Right lobe of liver (tissue), 6 donors: ENCODE measurements around the gene CAMK2N1. TPM values are rescaled to one million over a fixed set of nuclear protein-coding genes. Genes with fewer than 3 reads are reported as not detected.
A peak's percentile ranks its signal among the peaks of the same experiment; 100 is the strongest.

ENCODE experiments used
- ATAC-seq, 4 donors: fragments of 200-7000 bp; cut with Tn5 transposase; one replicate each; pipeline ENCODE4 v1.9.1; 2020; ENCODE audit warnings: mild to moderate bottlenecking in 4 of 4, moderate library complexity in 4 of 4
- DNase-seq, 3 donors: peaks; one replicate each; pipeline ENCODE4 v3.0.0-alpha.2; 2020
- H3K27ac ChIP-seq, 3 donors: fragments of 200-600 bp; one replicate each; pipeline ENCODE4 v1.8.0; 2022
- H3K27me3 ChIP-seq, 2 donors: fragments of 200-600 bp; one replicate each; pipeline ENCODE4 v1.8.0; 2022
- H3K36me3 ChIP-seq, 4 donors: fragments of 200-600 bp; sonication (generic) in 1 of 4; one replicate each; pipeline versions ENCODE4 v1.5.1 to v1.8.0; 2017 to 2022; ENCODE audit warnings: control low read depth in 1 of 4
- H3K4me1 ChIP-seq, 4 donors: fragments of 200-600 bp; sonication (generic) in 1 of 4; one replicate each; pipeline versions ENCODE4 v1.5.1 to v1.8.0; 2017 to 2022; ENCODE audit warnings: control low read depth in 1 of 4
- H3K4me3 ChIP-seq, 3 donors: fragments of 200-600 bp; one replicate each; pipeline ENCODE4 v1.8.0; 2022
- H3K9me3 ChIP-seq, 4 donors: fragments of 200-600 bp; sonication (generic) in 1 of 4; one replicate each; pipeline versions ENCODE4 v1.5.1 to v1.8.0; 2017 to 2022; ENCODE audit warnings: control low read depth in 1 of 4
- POLR2A ChIP-seq: fragments of 450-650 bp; IDR thresholded peaks from one replicate; pipeline ENCODE4 v1.6.1; 2017; ENCODE audit warnings: antibody characterized with exemption, mild to moderate bottlenecking
- WGBS: methylation state at CpG from one replicate; pipeline ENCODE4 v1.1.6; 2018; ENCODE audit warnings: low coverage, low lambda C conversion rate; ENCODE audit not compliant: insufficient coverage; ENCODE audit errors: missing lambda C conversion rate; 5-methylcytosine and 5-hydroxymethylcytosine counted together
- intact Hi-C, 2 donors: fragments of 100-400 bp; cut with DNase I; formaldehyde crosslinking; loops; one replicate each; pipeline versions ENCODE4 v1.11.2 to v1.14.1; 2022
- total RNA-seq, 6 experiments: library from RNA; depleted of rRNA in 2 of 6; stranded (reverse); fragments of >200 nt in 2 of 6; fragmentation: NEBNext Ultra II Directional in 3 of 6; extraction: Animal tissue kit (Norgen Biotek cat#: 25700) in 3 of 6; gene quantifications; one replicate each; pipeline versions ENCODE4 v1.1.0 to v1.2.4, GENCODE V29; 2016 to 2023
- TF ChIP-seq, protein P1 (sequence below), 4 donors: fragments of 200-600 bp in 3 of 4; fragments of 450-650 bp in 1 of 4; IDR thresholded peaks; one replicate each; pipeline versions ENCODE4 v1.5.1 to v1.8.0; 2016 to 2022; ENCODE audit warnings: antibody characterized with exemption in 4 of 4, mild to moderate bottlenecking in 2 of 4
- donor health status: DM: no; HTN: yes; CAD: no.
- donor health status: DM: no; HTN: no; CAD: no.
- donor health status: DM: no; HTN: no; CAD: no.
- donor health status: DM: no; HTN: yes; CAD: no.
- donor health status: DM: no; HTN: yes; CAD: no.

Gene CAMK2N1
- total RNA-seq, 6 experiments from 2014 or later: 10.4 to 30.2 (median 20.1) TPM

DNA sequence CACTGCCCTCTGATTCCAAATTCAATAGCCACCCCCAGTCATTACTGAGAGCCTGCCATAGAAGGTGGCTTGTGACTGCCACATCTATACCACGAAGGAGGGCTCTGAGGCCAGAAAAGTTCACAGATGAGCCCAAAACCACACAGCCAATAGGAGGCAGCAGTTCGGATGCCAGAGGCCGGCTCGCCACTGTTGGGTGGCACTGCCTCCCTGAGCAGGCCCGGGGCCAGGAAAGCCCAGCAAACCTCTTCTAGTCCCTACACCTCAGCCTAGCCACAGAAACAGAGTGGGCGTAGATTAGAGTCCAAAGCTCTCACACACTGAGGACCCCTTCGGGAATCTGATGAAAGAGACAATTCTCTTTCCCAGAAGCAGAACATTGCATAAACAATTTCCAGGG, 5.9 kb upstream of the CAMK2N1 start:
- no peak for DNase-seq

DNA sequence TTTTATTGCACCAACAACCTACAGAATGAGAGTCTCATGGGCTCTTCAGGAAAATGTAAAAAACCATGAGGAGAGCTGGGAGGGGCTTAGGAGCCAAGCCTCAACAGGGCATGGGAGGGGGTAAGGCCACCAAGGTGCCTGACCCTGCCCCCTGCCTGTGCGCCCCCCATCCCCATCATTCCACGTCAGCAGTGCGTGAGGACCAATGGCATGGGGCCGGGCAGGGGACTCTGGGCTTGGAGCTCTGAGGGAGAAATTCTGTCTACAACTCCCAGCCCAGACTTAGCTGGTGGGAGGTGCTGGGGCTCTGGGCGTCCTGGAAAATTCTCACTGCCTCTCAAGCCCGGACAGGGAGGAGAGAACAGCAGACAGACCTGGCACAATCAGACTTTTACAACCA, 5.2 kb upstream of the CAMK2N1 start:
- no CpG with 5 or more reads among the region's 6 CpGs for WGBS
- H3K9me3 ChIP-seq: no peaks in the 10 kb centered on the region
- no peak overlapping the region for H3K4me3 ChIP-seq
- no peaks in the 10 kb centered on the region for H3K36me3 ChIP-seq
- H3K4me1 ChIP-seq: peaks cover 0 to 9% (median 0%) of the 10 kb centered on the region in 4 donors
- no peak for TF ChIP-seq POLR2A
- TF ChIP-seq, protein P1, sequence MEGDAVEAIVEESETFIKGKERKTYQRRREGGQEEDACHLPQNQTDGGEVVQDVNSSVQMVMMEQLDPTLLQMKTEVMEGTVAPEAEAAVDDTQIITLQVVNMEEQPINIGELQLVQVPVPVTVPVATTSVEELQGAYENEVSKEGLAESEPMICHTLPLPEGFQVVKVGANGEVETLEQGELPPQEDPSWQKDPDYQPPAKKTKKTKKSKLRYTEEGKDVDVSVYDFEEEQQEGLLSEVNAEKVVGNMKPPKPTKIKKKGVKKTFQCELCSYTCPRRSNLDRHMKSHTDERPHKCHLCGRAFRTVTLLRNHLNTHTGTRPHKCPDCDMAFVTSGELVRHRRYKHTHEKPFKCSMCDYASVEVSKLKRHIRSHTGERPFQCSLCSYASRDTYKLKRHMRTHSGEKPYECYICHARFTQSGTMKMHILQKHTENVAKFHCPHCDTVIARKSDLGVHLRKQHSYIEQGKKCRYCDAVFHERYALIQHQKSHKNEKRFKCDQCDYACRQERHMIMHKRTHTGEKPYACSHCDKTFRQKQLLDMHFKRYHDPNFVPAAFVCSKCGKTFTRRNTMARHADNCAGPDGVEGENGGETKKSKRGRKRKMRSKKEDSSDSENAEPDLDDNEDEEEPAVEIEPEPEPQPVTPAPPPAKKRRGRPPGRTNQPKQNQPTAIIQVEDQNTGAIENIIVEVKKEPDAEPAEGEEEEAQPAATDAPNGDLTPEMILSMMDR (IDR thresholded peaks at IDR 0.05): no peak
- ATAC-seq (no peak), DNase-seq (no peak)
- H3K27me3 ChIP-seq: no peaks in the 10 kb centered on the region
- no peak overlapping the region for H3K27ac ChIP-seq
- intact Hi-C loops: loop anchor here in 1 of 2 donors (10.0 kb wide), 2 partner anchors 116 to 276 kb away; no protein-coding TSS in a partner anchor

More for the DNA sequence above, 5.9 kb upstream of the CAMK2N1 start:
- Histone ChIP-seq H3K4me3 (no peak overlapping the region), H3K27ac (no peak overlapping the region), H3K36me3 (no peaks in the 10 kb centered on the region), H3K27me3 (no peaks in the 10 kb centered on the region), H3K4me1 (peaks cover 0 to 3% (median 0%) of the 10 kb centered on the region in 4 donors), H3K9me3 (no peaks in the 10 kb centered on the region)
- ATAC-seq: no peak
- intact Hi-C loops: loop anchor here in 1 of 2 donors (10.0 kb wide), 2 partner anchors 117 to 277 kb away; no protein-coding TSS in a partner anchor
- TF ChIP-seq, protein P1 (IDR thresholded peaks at IDR 0.05): no peak
- no peak for TF ChIP-seq POLR2A
- WGBS: 44% methylated on average over 3 of the region's 7 CpGs

DNA sequence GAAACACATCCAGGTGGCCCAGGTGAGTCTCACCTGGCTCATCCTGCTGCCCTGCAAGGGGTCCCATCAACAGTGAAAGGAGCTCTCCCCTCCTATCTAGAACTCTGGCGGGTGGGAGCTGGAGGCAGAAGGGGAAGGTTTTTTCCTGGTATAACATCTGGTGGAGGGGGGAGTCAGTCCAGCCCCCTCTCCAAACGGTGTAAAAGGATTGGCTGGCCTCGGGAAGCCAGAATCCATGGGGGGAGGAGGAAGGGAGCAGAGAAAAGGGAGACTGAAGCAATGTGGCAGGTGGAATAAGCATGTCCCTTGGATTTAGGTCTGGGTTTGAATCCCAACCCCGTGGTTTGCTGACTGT, 1.2 kb upstream of the CAMK2N1 start:
- H3K4me3 ChIP-seq: peak overlapping the region in 1 of 3 donors; percentile 62
- intact Hi-C loops: no loop called here
- no peaks in the 10 kb centered on the region for H3K9me3 ChIP-seq
- DNase-seq (no peak), ATAC-seq (no peak)
- peaks cover 0 to 22% (median 3%) of the 10 kb centered on the region in 4 donors for H3K4me1 ChIP-seq
- H3K36me3 ChIP-seq: no peaks in the 10 kb centered on the region
- no peaks in the 10 kb centered on the region for H3K27me3 ChIP-seq
- TF ChIP-seq, protein P1 (IDR thresholded peaks at IDR 0.05): no peak
- no peak for TF ChIP-seq POLR2A
- no peak overlapping the region for H3K27ac ChIP-seq
- 30% methylated on average over 3 of the region's 4 CpGs for WGBS

- ATAC-seq (peak; percentile 58 to 76 (median 69)), DNase-seq (peak; percentile 78 to 83 (median 82))
- H3K27ac ChIP-seq: peak overlapping the region; percentile 49 to 76 (median 60)
- H3K36me3 ChIP-seq: no peaks in the 10 kb centered on the region
- WGBS: 0% methylated on average over 8 of the region's 51 CpGs
- H3K27me3 ChIP-seq: no peaks in the 10 kb centered on the region
- peak; percentile 51 for TF ChIP-seq POLR2A
- TF ChIP-seq, protein P1 (IDR thresholded peaks at IDR 0.05): no peak
- peak overlapping the region; percentile 54 to 63 (median 62) for H3K4me3 ChIP-seq
- no peaks in the 10 kb centered on the region for H3K9me3 ChIP-seq
- intact Hi-C loops: no loop called here
- H3K4me1 ChIP-seq: peaks cover 0 to 26% (median 6%) of the 10 kb centered on the region in 4 donors
Measured at GRCh38 chr1:20486457-20487235, 636 bp upstream of the CAMK2N1 start.
